ENCODE measurements around the gene KCNG2.

DNA sequence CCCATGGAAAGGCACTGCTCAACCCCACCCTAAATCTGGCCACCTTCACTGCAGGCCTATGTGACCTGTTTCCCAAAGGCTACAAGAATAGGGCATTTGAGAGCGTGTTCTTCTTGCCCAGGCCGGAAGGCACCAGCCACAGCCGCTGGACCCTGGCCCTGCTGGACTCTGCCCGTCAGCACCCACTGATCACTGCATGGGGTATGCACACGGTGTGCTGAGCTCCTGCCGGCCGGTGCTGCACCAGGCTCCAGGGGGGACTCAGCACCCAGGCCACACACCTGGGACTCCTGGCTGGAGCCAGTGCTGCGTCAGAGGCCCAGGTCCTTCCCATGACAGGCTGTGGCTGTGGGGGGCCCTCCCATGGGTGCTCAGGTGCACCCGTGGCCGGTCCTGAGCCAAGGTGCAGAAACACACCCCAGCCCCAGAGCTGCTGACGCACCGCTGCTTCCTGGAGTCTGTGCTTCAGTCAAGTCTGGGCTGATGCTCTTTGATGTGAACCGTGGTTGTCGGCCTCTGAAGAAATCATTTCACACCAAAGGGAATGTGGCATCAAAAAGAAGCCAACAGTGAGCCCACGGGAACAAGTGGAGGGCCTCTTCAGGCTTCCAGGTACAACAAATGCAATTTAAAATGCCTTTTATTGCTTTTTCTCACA, 6.5 kb downstream of the KCNG2 start:
- TF ChIP-seq, protein P1, sequence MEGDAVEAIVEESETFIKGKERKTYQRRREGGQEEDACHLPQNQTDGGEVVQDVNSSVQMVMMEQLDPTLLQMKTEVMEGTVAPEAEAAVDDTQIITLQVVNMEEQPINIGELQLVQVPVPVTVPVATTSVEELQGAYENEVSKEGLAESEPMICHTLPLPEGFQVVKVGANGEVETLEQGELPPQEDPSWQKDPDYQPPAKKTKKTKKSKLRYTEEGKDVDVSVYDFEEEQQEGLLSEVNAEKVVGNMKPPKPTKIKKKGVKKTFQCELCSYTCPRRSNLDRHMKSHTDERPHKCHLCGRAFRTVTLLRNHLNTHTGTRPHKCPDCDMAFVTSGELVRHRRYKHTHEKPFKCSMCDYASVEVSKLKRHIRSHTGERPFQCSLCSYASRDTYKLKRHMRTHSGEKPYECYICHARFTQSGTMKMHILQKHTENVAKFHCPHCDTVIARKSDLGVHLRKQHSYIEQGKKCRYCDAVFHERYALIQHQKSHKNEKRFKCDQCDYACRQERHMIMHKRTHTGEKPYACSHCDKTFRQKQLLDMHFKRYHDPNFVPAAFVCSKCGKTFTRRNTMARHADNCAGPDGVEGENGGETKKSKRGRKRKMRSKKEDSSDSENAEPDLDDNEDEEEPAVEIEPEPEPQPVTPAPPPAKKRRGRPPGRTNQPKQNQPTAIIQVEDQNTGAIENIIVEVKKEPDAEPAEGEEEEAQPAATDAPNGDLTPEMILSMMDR (IDR thresholded peaks at IDR 0.05), result no peak
- no peak for TF ChIP-seq EZH2 (IDR thresholded peaks at IDR 0.05; ENCODE audit: borderline replicate concordance, insufficient read depth, low read depth, low read length, poor library complexity, severe bottlenecking)
